ENCODE measurements around the gene DNAJA3. TPM values are rescaled to one million over a fixed set of nuclear protein-coding genes. Genes with fewer than 3 reads are reported as not detected.

Gene DNAJA3
- total RNA-seq, 4 donors from 2014 or later, result 24.8 to 42.4 (median 31.8) TPM

- TF ChIP-seq CTCF (IDR thresholded peaks at IDR 0.05; ENCODE audit: low read depth), result no peak
These were observed 25.4 kb downstream of the DNAJA3 start for GRCh38 chr16:4450931-4451519.

GRCh38 chr16:4452674-4453073 lies 27.0 kb downstream of the DNAJA3 start:
- no peak for TF ChIP-seq CTCF (IDR thresholded peaks at IDR 0.05; ENCODE audit: low read depth)

GRCh38 chr16:4454623-4455022 lies 29.0 kb downstream of the DNAJA3 start:
- TF ChIP-seq CTCF (IDR thresholded peaks at IDR 0.05; ENCODE audit: low read depth), result no peak

GRCh38 chr16:4455081-4455480 lies 29.4 kb downstream of the DNAJA3 start:
- TF ChIP-seq CTCF (IDR thresholded peaks at IDR 0.05; ENCODE audit: low read depth), result no peak

- TF ChIP-seq CTCF (IDR thresholded peaks at IDR 0.05; ENCODE audit: low read depth), result no peak
These were observed 30.3 kb downstream of the DNAJA3 start for GRCh38 chr16:4455951-4456350.

- no peak for TF ChIP-seq CTCF (IDR thresholded peaks at IDR 0.05; ENCODE audit: low read depth)
These were observed 35.2 kb downstream of the DNAJA3 start for GRCh38 chr16:4460936-4461249.

GRCh38 chr16:4461250-4462085 lies 35.8 kb downstream of the DNAJA3 start:
- TF ChIP-seq CTCF (IDR thresholded peaks at IDR 0.05; ENCODE audit: low read depth), result no peak
